WTC11 (cell line): ENCODE measurements around the gene MLST8.

Experiments used
- CREB1 ChIP-seq: sonication (generic); formaldehyde crosslinking; IDR thresholded peaks from 2 replicates; pipeline ENCODE4 v1.8.0; 2023; ENCODE audit warnings: mild to moderate bottlenecking, missing genetic modification reagents
- ZNF138 ChIP-seq: sonication (generic); formaldehyde crosslinking; conservative IDR thresholded peaks from 2 replicates; pipeline ENCODE4 v1.8.1; 2022; ENCODE audit warnings: mild to moderate bottlenecking, moderate library complexity, missing genetic modification reagents
- ZNF232 ChIP-seq: sonication (generic); formaldehyde crosslinking; IDR thresholded peaks from 2 replicates; pipeline ENCODE4 v1.8.0; 2022; ENCODE audit warnings: mild to moderate bottlenecking, missing genetic modification reagents
- TF ChIP-seq, protein P1 (sequence below): fragments of 200-600 bp; IDR thresholded peaks from 2 replicates; pipeline ENCODE4 v1.8.0; 2022; ENCODE audit warnings: antibody characterized with exemption
- TF ChIP-seq, protein P2 (sequence below): sonication (generic); formaldehyde crosslinking; IDR thresholded peaks from 2 replicates; pipeline ENCODE4 v1.8.1; 2023; ENCODE audit warnings: mild to moderate bottlenecking, missing genetic modification reagents

DNA sequence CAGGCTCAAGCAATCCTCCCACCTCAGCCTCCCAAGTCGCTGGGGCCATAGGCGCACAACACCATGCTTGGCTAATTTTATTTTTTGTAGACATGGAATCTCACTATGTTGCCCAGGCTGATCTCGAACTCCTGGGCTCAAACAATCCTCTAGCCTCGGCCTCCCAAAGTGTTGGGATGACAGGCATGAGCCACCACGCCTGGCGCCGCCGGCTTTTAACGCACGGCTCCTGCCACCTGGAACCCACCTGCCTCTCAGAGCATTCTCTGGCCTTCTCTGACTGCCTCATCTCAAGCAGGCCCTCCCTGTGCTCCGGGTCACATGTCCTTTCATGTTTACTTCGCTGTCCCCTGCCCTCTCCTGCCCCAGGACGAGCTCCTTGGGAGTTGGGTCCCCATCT lies 19.2 kb upstream of the MLST8 start:
- no peak for TF ChIP-seq ZNF232 (CRISPR knock-in tag)
- TF ChIP-seq, protein P1, sequence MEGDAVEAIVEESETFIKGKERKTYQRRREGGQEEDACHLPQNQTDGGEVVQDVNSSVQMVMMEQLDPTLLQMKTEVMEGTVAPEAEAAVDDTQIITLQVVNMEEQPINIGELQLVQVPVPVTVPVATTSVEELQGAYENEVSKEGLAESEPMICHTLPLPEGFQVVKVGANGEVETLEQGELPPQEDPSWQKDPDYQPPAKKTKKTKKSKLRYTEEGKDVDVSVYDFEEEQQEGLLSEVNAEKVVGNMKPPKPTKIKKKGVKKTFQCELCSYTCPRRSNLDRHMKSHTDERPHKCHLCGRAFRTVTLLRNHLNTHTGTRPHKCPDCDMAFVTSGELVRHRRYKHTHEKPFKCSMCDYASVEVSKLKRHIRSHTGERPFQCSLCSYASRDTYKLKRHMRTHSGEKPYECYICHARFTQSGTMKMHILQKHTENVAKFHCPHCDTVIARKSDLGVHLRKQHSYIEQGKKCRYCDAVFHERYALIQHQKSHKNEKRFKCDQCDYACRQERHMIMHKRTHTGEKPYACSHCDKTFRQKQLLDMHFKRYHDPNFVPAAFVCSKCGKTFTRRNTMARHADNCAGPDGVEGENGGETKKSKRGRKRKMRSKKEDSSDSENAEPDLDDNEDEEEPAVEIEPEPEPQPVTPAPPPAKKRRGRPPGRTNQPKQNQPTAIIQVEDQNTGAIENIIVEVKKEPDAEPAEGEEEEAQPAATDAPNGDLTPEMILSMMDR: no peak
- TF ChIP-seq CREB1 (CRISPR knock-in tag): no peak
- TF ChIP-seq, protein P2, sequence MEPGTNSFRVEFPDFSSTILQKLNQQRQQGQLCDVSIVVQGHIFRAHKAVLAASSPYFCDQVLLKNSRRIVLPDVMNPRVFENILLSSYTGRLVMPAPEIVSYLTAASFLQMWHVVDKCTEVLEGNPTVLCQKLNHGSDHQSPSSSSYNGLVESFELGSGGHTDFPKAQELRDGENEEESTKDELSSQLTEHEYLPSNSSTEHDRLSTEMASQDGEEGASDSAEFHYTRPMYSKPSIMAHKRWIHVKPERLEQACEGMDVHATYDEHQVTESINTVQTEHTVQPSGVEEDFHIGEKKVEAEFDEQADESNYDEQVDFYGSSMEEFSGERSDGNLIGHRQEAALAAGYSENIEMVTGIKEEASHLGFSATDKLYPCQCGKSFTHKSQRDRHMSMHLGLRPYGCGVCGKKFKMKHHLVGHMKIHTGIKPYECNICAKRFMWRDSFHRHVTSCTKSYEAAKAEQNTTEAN: no peak
- TF ChIP-seq ZNF138 (CRISPR knock-in tag): no peak
